MCF 10A (cell line): ENCODE measurements around the gene RPL41. TPM values are rescaled to one million over a fixed set of nuclear protein-coding genes. Genes with fewer than 3 reads are reported as not detected.

Source experiments
- BruUV-seq: library from RNA; stranded (reverse); fragments of 400-500 nt; replicated peaks from 2 replicates; lab custom pipeline; 2021; lab: Mats Ljungman, UMichigan
- CTCF ChIA-PET: fragments of 300-600 bp; sonication (Branson Sonifier 250); formaldehyde crosslinking; extraction: SDS; loops from one replicate; lab custom pipeline; 2021; ENCODE audit warnings: antibody characterized with exemption, inconsistent platforms; lab: Yijun Ruan, JAX
- POLR2A ChIA-PET: fragments of 300-600, 350-650 bp; sonication (Branson Sonifier 250); formaldehyde crosslinking; extraction: SDS; loops from one replicate; lab custom pipeline; 2020; ENCODE audit warnings: antibody characterized with exemption, inconsistent platforms; lab: Yijun Ruan, JAX
- DNase-seq: peaks from one replicate; pipeline ENCODE4 v3.0.0-alpha.2; 2018; ENCODE audit not compliant: unreplicated experiment
- H3K27ac Mint-ChIP-seq: one replicate; pipeline ENCODE4 v1.8.0; 2022; ENCODE audit warnings: mild to moderate bottlenecking, low read depth, mixed read lengths; ENCODE audit not compliant: unreplicated experiment
- H3K27me3 Mint-ChIP-seq: one replicate; pipeline ENCODE4 v1.8.0; 2022; ENCODE audit warnings: mixed read lengths; ENCODE audit not compliant: insufficient read depth, unreplicated experiment
- H3K36me3 Mint-ChIP-seq: one replicate; pipeline ENCODE4 v1.8.0; 2022; ENCODE audit warnings: mild to moderate bottlenecking, moderate library complexity, mixed read lengths; ENCODE audit not compliant: insufficient read depth, unreplicated experiment
- H3K4me1 Mint-ChIP-seq: one replicate; pipeline ENCODE4 v1.8.0; 2022; ENCODE audit warnings: mixed read lengths; ENCODE audit not compliant: insufficient read depth, unreplicated experiment
- H3K4me3 Mint-ChIP-seq: one replicate; pipeline ENCODE4 v1.8.0; 2022; ENCODE audit warnings: mild to moderate bottlenecking, moderate library complexity, mixed read lengths; ENCODE audit not compliant: unreplicated experiment
- H3K9me3 Mint-ChIP-seq: one replicate; pipeline ENCODE4 v1.8.0; 2022; ENCODE audit warnings: mixed read lengths; ENCODE audit not compliant: unreplicated experiment
- CTCF ChIP-seq: fragments of 200-600 bp; IDR thresholded peaks from one replicate; pipeline ENCODE4 v1.8.0; 2022; ENCODE audit warnings: antibody characterized with exemption, mild to moderate bottlenecking; ENCODE audit not compliant: unreplicated experiment
- intact Hi-C: fragments of 100-400 bp; cut with micrococcal nuclease; formaldehyde crosslinking; loops from 2 replicates; pipeline ENCODE4 v1.14.1; 2022
- total RNA-seq: library from RNA; stranded (reverse); gene quantifications from 2 replicates; pipeline ENCODE4 v1.2.3, GENCODE V29; 2022

The RPL41 gene
- total RNA-seq, 1 experiment from 2014 or later: 4,734 TPM

DNA sequence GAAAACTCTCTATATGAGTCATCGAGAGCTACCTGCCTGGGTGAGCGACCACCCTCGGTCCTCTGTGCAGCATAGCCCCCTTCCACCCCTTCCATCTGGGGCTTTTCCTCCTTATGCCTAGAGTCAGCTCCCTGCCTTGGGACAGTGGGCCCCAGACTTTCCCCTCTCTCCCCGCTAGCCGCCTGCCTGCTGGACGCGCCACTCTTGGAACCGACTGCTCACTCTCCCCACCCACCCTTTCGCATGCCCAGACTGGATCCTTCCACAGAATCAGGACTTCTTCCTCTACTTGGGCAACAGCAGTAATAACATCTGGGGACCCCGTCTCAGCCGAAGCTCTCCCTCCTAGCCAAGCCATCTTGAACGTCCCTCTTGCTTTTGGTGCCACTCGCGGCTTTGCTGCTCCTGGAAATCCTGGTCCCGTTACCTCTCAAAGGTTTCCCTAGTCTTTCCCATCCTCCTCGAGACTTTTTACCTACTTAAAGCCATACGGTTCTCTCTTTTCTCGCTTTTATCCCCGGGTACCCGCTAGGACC lies 12.3 kb downstream of the RPL41 start:
- POLR2A ChIA-PET: interaction anchor here (0.6 to 5.5 kb wide), 41 partner anchors 9 to 340 kb away, joined by 3 to 165 read pairs (median 6); partner anchors contain the start of genes ANKRD52, COQ10A, ERBB3 and MYL6
- no TSS peak for BruUV-seq

GRCh38 chr12:56129206-56129941 lies 12.9 kb downstream of the RPL41 start:
- POLR2A ChIA-PET: interaction anchor here (0.9 to 5.5 kb wide), 18 partner anchors 8 to 340 kb away, joined by 3 to 165 read pairs (median 12); partner anchors contain the start of genes ERBB3, MYL6, MYL6B and PA2G4
- Mint-ChIP-seq H3K36me3 (peaks cover 49% of the 10 kb centered on the region), H3K4me1 (peaks cover 26% of the 10 kb centered on the region), H3K27me3 (no peaks in the 10 kb centered on the region), H3K4me3 (peak overlapping the region; percentile 84), H3K9me3 (no peaks in the 10 kb centered on the region), H3K27ac (peak overlapping the region; percentile 84)
- intact Hi-C loops: loop anchor here (2.0 kb wide), 1 partner anchor 21 kb away; no protein-coding TSS in a partner anchor
- TF ChIP-seq CTCF: no peak
- peak; percentile 61 for DNase-seq
- no TSS peak for BruUV-seq
- CTCF ChIA-PET: interaction anchor here (0.9 to 2.7 kb wide), 6 partner anchors 10 to 129 kb away, joined by 3 to 11 read pairs (median 5); partner anchors contain the start of genes SMARCC2 and ZC3H10

More for the DNA sequence above, 12.3 kb downstream of the RPL41 start:
- peak overlapping the region; percentile 84 for H3K4me3 Mint-ChIP-seq
- H3K36me3 Mint-ChIP-seq: peaks cover 43% of the 10 kb centered on the region
- peak overlapping the region; percentile 84 for H3K27ac Mint-ChIP-seq
- intact Hi-C loops: loop anchor here (2.0 kb wide), 1 partner anchor 22 kb away; no protein-coding TSS in a partner anchor
- H3K27me3 Mint-ChIP-seq: no peaks in the 10 kb centered on the region
- no peaks in the 10 kb centered on the region for H3K9me3 Mint-ChIP-seq
- no peak for TF ChIP-seq CTCF
- CTCF ChIA-PET: interaction anchor here (0.6 to 2.3 kb wide), 7 partner anchors 9 to 495 kb away, joined by 3 to 9 read pairs (median 4); partner anchors contain the start of gene SMARCC2
- H3K4me1 Mint-ChIP-seq: peaks cover 26% of the 10 kb centered on the region
- peak; percentile 44 for DNase-seq

DNA sequence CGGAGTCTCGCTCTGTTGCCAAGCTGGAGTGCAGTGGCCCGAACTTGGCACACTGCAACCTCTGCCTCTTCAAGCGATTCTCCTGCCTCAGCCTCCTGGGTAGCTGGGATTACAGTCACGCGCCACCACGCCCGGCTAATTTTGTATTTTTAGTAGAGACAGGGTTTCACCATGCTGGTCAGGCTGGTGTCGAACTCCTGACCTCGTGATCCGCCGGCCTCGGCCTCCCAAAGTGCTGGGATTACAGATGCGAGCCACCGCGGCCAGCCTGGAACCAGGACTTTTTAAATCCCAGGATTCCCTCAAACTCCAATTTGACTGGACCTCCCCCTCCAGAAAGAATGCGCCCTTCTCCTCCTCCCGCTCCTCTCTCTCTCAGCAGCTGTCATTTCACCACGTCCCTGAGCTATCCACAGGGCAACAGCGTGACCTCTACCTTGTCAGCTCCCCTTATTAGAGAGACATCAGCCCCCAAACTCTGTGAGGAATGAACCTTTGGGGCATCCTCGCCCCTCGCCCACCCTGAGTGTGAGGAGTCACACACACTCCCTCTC lies 13.6 kb downstream of the RPL41 start:
- Mint-ChIP-seq H3K4me1 (peaks cover 26% of the 10 kb centered on the region), H3K27ac (peak overlapping the region; percentile 84), H3K4me3 (peak overlapping the region; percentile 84), H3K27me3 (no peaks in the 10 kb centered on the region), H3K9me3 (no peaks in the 10 kb centered on the region), H3K36me3 (peaks cover 53% of the 10 kb centered on the region)
- CTCF ChIA-PET: interaction anchor here (0.6 to 2.7 kb wide), 6 partner anchors 10 to 60 kb away, joined by 3 to 11 read pairs (median 5); partner anchors contain the start of genes SMARCC2 and ZC3H10
- intact Hi-C loops: loop anchor here (2.0 kb wide), 1 partner anchor 21 kb away; no protein-coding TSS in a partner anchor
- POLR2A ChIA-PET: interaction anchor here (1.1 to 5.5 kb wide), 6 partner anchors 10 to 59 kb away, joined by 5 to 165 read pairs (median 52); partner anchors contain the start of genes MYL6, MYL6B, RPL41 and SMARCC2
- no TSS peak for BruUV-seq
- no peak for TF ChIP-seq CTCF
- no peak for DNase-seq
